SJCRH30 (cell line): Measurements from ENCODE around the gene HSPB8. TPM values are rescaled to one million over a fixed set of nuclear protein-coding genes. Genes with fewer than 3 reads are reported as not detected.

Experiments
- DNase-seq, 2 experiments: peaks; one replicate each; pipeline ENCODE4 v3.0.0-alpha.2; 2015 to 2020
- H3K27ac ChIP-seq: fragments of 250-450 bp; sonication (Bioruptor Pico); 2 replicates; pipeline ENCODE4 v1.5.1; 2020; ENCODE audit warnings: mild to moderate bottlenecking, moderate library complexity
- H3K27me3 ChIP-seq: fragments of 250-450 bp; sonication (Bioruptor Pico); 2 replicates; pipeline ENCODE4 v1.5.1; 2020; ENCODE audit warnings: mild to moderate bottlenecking, moderate library complexity
- H3K36me3 ChIP-seq: fragments of 250-450 bp; sonication (Bioruptor Pico); 2 replicates; pipeline ENCODE4 v1.5.1; 2020; ENCODE audit warnings: mild to moderate bottlenecking, moderate library complexity
- H3K4me1 ChIP-seq: fragments of 250-450 bp; sonication (Bioruptor Pico); 2 replicates; pipeline ENCODE4 v1.5.1; 2020; ENCODE audit warnings: mild to moderate bottlenecking, moderate library complexity
- H3K4me3 ChIP-seq: fragments of 250-450 bp; sonication (Bioruptor Pico); 2 replicates; pipeline ENCODE4 v1.5.1; 2020; ENCODE audit warnings: mild to moderate bottlenecking, moderate library complexity
- H3K9me3 ChIP-seq: fragments of 250-450 bp; sonication (Bioruptor Pico); replicated peaks from 2 replicates; pipeline ENCODE4 v1.5.1; 2020; ENCODE audit warnings: mild to moderate bottlenecking, moderate library complexity
- total RNA-seq: library from RNA; depleted of rRNA; stranded (reverse); fragments of >200 nt; shearing (Covaris generic); gene quantifications from 2 replicates; pipeline ENCODE4 v1.2.3, GENCODE V29; 2014

Gene HSPB8
- total RNA-seq, 1 experiment from 2014 or later = 3.3 TPM

DNA sequence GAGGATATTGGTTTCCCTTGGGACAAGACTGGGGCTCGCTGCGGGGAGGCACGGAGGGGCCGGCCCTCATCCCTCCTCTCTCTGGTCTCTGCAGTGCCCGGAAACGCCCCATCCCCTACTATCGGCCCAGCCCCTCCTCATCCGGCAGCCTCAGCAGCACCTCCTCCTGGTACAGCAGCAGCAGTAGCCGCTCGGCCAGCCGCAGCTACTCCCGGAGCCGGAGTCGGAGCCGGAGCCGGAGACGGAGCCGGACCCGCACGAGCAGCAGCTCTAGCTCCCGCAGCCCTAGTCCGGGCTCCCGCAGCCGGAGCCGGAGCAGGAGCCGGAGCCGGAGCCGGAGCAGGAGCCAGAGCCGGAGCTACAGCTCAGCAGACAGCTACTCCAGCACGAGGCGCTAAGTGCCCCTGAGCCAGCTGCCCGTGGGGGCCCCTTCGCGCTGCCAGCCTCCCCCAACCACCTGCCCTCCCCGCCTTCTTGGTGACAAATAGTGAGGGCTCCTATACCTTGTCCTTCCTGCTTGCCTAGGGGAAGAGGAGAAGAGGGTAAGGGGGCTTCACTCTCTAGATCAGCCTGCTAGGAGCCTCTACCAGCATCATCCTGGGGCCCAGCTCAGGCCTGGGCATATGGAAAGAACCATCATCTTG lies 22.2 kb upstream of the HSPB8 start:
- H3K9me3 ChIP-seq = no peaks in the 10 kb centered on the region
- no peaks in the 10 kb centered on the region for H3K27me3 ChIP-seq
- H3K4me3 ChIP-seq = no peak overlapping the region
- no peaks in the 10 kb centered on the region for H3K4me1 ChIP-seq
- no peaks in the 10 kb centered on the region for H3K36me3 ChIP-seq
- H3K27ac ChIP-seq = no peak overlapping the region
- DNase-seq = no peak

DNA sequence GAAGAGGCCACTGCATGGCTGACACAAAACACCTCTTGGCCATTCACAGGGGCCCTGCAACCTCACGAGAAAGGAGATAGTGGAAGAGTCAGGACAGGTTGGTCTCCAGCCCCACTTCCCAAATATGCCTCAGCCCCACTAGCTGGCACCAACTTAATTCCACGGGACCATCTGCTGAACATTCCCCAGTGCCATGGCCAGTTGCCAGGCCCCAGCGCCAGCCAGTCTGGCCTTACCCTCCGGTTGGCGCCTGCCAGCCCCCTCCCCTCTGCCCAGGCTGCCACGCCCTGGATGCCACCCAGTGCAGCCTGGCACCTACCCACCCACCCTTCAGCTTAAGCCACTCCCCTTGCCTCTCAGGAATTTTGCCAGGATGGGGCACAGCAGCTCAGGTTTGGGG lies 21.2 kb upstream of the HSPB8 start:
- no peak for DNase-seq

DNA sequence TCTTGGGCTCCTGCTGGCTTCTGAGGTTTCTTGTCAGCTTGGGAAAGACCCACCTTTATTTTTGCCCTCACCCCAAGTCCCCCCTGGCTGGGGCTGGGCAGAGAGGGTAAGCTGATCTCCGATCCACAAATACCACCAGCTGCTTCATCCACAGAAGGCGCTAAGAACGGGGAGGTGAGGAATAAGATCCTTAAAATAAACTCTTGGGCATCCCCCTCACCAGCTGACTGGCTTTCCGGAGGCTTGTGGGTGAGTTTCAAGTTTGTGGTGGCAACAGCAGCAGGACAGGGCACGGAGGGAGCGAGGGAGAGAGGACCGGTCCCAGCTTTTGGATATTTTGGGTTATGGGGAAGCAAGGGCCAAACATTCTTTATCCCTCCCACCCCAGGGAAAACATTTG lies 20.8 kb upstream of the HSPB8 start:
- Histone ChIP-seq H3K27ac (no peak overlapping the region), H3K27me3 (no peaks in the 10 kb centered on the region), H3K4me1 (no peaks in the 10 kb centered on the region), H3K4me3 (no peak overlapping the region), H3K36me3 (no peaks in the 10 kb centered on the region), H3K9me3 (no peaks in the 10 kb centered on the region)
- no peak for DNase-seq

More for the DNA sequence above, 21.2 kb upstream of the HSPB8 start:
- Histone ChIP-seq H3K4me3 (no peak overlapping the region), H3K27me3 (no peaks in the 10 kb centered on the region), H3K9me3 (no peaks in the 10 kb centered on the region), H3K36me3 (no peaks in the 10 kb centered on the region), H3K4me1 (no peaks in the 10 kb centered on the region), H3K27ac (no peak overlapping the region)

DNA sequence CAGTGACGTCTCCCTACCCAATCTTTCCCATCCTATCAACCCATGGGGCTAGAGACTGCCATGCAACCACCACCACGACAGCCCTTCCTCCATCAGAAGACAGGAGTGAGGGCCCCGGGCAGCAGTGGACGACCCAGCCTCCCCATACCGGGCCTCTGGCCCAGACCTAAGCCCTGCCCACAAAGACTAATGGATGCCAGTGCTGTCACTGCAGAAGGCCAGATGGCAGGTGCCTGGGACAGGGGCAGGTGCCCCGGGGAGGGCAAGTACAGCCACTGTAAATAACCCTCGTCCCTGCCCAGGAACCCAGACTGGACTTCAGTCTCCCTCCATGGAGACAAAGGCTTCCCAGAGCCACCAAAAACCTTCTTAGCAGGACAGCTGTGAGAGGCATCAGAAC lies 20.3 kb upstream of the HSPB8 start:
- Histone ChIP-seq H3K9me3 (no peaks in the 10 kb centered on the region), H3K36me3 (no peaks in the 10 kb centered on the region), H3K27ac (no peak overlapping the region), H3K4me3 (no peak overlapping the region), H3K27me3 (no peaks in the 10 kb centered on the region), H3K4me1 (no peaks in the 10 kb centered on the region)
- no peak for DNase-seq

DNA sequence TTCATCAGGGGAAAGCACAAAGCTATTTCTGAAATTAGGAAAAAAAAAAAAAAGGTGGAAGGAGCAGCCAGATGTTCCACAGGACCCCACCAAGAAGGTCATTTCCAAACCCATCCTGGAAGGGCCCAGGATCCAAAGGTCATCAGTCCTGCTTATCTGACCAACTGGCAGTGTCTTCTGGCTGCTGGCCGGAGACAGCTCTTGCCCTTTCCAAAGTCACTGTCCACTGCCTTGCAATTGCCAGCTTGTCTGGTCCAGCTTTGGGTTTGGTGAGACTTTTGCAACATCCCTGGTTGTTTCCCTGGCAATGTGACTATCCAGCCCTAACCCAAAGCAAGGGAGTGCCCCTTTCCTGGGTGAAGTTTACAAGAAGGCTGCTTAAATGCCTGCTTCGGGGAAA lies 18.9 kb upstream of the HSPB8 start:
- no peaks in the 10 kb centered on the region for H3K36me3 ChIP-seq
- H3K4me1 ChIP-seq = no peaks in the 10 kb centered on the region
- no peaks in the 10 kb centered on the region for H3K27me3 ChIP-seq
- no peak for DNase-seq
- H3K4me3 ChIP-seq = no peak overlapping the region
- H3K27ac ChIP-seq = no peak overlapping the region
- H3K9me3 ChIP-seq = no peaks in the 10 kb centered on the region

DNA sequence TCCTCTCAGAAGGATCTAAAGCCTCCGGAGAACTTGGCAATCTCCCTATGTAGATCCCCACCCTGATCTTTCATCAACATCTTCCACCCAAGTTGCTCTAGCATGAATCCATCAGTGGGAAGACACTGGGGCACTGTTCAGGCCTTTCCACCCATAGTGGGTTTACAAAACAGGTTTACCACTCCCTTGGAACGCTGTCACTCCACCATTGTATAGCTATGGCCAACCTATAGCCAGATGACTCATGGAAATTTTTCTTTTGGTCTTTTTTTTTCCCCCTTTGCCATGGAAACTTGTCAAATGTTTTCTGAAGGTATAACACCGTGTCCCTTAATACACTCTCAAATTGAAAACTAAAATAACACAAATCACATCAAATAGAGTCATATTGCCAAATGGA lies 10.8 kb upstream of the HSPB8 start:
- Histone ChIP-seq H3K27ac (no peak overlapping the region), H3K4me3 (no peak overlapping the region), H3K27me3 (0 out of 2 replicates have a peak, but pooled peaks cover under 1% of the 10 kb centered on the region), H3K9me3 (no peaks in the 10 kb centered on the region), H3K4me1 (no peaks in the 10 kb centered on the region), H3K36me3 (no peaks in the 10 kb centered on the region)
- DNase-seq = no peak

DNA sequence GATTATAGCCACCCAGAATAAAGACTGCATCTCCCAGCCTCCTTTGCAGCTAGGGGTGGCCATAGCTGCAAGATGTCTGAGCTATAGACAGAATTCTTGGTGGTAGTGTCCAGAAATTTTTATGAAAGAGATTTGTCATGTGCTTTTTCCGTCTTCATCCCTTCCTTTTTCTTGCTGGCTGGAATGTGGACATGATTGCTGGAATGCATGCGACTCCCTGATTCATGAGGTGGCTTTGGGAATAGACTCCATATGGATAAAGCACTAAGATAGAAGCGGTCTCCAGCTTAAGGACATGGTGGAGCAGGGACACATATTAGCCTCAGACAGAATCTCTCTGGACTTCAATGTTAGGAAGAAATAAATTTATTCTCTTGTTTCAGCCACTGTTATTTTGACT lies 10.0 kb upstream of the HSPB8 start:
- DNase-seq = no peak
- H3K27ac ChIP-seq = no peak overlapping the region
- no peaks in the 10 kb centered on the region for H3K4me1 ChIP-seq
- H3K27me3 ChIP-seq = 0 out of 2 replicates have a peak, but pooled peaks cover 3% of the 10 kb centered on the region
- no peaks in the 10 kb centered on the region for H3K9me3 ChIP-seq
- H3K36me3 ChIP-seq = no peaks in the 10 kb centered on the region
- no peak overlapping the region for H3K4me3 ChIP-seq

DNA sequence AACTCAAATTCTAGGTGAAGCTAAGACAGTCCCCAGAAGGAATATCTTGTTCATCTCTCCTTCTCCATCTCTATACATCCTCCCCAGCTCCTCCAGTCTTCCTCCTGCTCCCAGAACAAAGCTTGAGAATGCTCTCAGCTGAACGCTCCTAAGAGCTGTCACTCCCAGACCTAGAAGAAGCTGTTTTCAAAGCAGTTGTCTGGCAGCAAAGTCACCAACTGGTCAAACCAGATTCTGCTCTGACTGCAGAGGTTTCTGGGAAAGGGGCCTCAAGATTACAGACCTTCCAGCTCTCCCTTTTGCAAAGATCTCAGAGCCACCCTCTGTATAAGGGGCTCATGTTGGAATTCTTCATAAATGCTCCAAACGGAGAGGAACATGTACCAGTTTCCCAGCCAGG lies 9.6 kb upstream of the HSPB8 start:
- 0 out of 2 replicates have a peak, but pooled peaks cover 3% of the 10 kb centered on the region for H3K27me3 ChIP-seq
- H3K4me1 ChIP-seq = no peaks in the 10 kb centered on the region
- no peaks in the 10 kb centered on the region for H3K9me3 ChIP-seq
- DNase-seq = no peak
- H3K36me3 ChIP-seq = no peaks in the 10 kb centered on the region
- H3K4me3 ChIP-seq = no peak overlapping the region
- H3K27ac ChIP-seq = no peak overlapping the region

DNA sequence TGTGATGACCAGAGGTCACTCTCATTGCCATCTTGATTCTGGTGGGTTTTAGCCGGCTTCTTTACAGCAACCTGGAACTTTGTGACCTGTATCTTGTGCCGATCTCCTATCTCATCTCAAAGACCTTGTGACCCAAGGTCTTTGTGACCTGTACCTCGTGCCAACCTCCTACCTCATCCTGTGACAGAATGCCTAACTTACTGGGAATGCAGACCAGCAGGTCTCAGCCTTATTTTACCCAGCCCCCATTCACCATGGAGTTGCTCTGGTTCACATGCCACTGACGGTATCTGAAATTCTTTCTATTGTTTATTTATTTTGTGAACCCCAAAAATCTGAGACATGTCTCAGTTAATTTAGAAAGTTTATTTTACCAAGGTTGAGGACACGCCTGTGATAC lies 7.4 kb upstream of the HSPB8 start:
- Histone ChIP-seq H3K4me3 (no peak overlapping the region), H3K27ac (no peak overlapping the region), H3K36me3 (no peaks in the 10 kb centered on the region), H3K9me3 (no peaks in the 10 kb centered on the region), H3K4me1 (no peaks in the 10 kb centered on the region; the same call in 1 of the 2 replicates), H3K27me3 (0 out of 2 replicates have a peak, but pooled peaks cover 3% of the 10 kb centered on the region)
- DNase-seq = no peak

DNA sequence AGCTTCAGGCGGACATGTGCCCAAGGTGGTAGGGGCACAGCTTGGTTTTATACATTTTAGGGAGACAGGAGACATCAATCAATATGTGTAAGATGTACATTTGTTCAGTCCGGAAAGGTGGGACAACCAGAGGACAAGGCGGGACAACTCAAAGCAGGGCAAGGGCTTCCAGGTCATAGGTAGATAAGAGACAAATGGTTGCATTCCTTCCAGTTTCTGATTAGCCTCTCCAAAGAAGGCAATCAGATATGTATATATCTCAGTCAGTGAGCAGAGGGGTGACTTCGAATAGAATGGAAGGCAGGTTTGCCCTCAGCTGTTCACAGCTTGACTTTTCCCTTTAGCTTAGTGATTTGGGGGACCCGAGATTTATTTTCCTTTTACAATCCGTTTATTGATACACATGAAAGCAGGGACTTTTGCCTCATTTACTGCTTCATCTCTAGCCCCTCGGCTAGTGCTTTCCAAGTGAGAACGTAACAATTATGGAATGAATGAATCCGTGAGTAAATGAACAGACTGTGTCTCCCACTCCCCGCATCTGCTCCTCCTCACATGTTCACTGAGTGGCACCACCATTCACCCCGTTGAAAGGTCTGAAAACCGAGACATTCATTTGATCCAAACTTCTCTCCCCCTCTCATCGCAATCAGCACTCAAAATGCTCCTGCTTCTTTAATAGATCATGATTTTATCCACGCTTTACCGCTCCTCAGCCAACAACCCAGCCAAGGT lies 6.9 kb upstream of the HSPB8 start:
- H3K27ac ChIP-seq = no peak overlapping the region
- H3K4me3 ChIP-seq = no peak overlapping the region
- H3K4me1 ChIP-seq = no peaks in the 10 kb centered on the region; the same call in 1 of the 2 replicates
- no peaks in the 10 kb centered on the region for H3K9me3 ChIP-seq
- no peaks in the 10 kb centered on the region for H3K36me3 ChIP-seq
- DNase-seq = no peak
- 0 out of 2 replicates have a peak, but pooled peaks cover 3% of the 10 kb centered on the region for H3K27me3 ChIP-seq

DNA sequence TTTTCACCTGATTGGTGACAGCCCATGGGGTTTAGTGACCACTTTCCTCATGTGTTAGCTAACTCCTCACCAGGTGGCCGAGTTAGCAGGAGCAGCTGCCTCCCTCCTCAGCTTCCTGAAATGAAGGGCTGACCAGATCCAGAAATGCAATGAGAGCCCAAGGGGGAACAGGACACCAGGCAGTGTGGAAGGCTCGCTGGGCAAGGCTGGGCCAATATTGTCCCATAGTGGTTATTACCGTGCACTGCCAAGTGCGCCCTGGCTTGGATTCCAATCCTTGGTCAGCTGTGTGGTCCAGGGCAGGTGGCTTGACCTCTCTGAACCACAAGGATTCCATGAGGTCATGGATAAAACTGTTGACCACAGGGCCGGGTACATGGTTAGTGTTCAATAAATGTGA lies 3.6 kb upstream of the HSPB8 start:
- no peak overlapping the region for H3K27ac ChIP-seq

DNA sequence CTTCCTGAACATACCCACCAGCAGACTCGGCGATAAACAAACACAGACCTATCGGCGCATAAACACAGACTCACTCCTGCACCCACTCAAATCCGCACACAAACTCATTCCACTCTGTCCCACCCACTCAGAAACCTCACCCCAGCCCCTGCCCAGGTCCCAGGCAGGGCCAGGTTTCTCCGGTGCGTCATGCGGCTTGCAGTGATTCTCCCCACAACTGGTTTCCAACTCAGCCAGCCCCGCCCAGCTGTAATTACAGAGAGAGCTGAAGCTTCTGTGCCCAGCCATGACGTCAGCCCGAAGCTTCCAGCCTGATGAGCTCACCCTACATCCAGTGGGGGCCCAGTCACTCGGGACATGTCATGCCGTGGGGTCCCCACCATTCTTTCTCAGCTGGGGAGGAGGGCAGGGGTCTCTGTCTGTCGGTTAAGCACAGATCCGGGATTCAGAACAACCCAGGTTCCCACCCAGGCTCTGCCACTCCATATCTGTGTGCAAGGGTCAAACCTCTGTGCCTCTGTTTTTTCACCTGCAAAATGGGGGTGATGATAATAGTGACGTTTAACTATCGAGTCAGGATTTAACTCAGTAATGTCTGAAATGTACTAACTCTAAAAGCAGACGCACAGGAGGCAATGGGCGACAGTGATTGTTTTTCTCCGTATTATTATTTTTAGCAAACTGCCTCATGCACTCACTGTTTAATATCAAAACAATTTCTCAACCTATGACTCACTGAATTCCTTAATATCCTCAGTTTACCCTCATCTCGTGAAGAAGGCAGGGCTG lies 2.3 kb upstream of the HSPB8 start:
- Histone ChIP-seq H3K9me3 (no peaks in the 10 kb centered on the region), H3K4me1 (no peaks in the 10 kb centered on the region; the same call in 1 of the 2 replicates), H3K36me3 (no peaks in the 10 kb centered on the region), H3K4me3 (peak overlapping the region; percentile 26), H3K27ac (no peak overlapping the region), H3K27me3 (0 out of 2 replicates have a peak, but pooled peaks cover 3% of the 10 kb centered on the region)
- peak; percentile 76 for DNase-seq

More for the DNA sequence above, 3.6 kb upstream of the HSPB8 start:
- Histone ChIP-seq H3K27me3 (0 out of 2 replicates have a peak, but pooled peaks cover 3% of the 10 kb centered on the region), H3K4me3 (no peak overlapping the region), H3K4me1 (no peaks in the 10 kb centered on the region; the same call in 1 of the 2 replicates), H3K9me3 (no peaks in the 10 kb centered on the region), H3K36me3 (no peaks in the 10 kb centered on the region)
- no peak for DNase-seq

DNA sequence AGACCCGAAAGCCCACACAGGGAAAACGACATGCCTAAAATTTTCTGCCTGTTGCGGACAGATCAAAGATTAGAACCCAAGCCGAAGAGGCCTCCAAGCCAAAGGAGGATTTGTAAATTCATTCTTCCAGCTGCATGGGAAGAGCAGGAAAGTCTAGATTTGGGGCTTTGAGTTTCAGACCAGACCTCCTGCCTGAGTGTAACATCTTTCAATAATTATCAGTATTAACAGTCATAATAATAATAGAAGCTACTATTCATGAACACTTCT lies 1.7 kb upstream of the HSPB8 start:
- DNase-seq = no peak
- Histone ChIP-seq H3K9me3 (no peaks in the 10 kb centered on the region), H3K4me1 (no peaks in the 10 kb centered on the region; the same call in 1 of the 2 replicates), H3K27ac (no peak overlapping the region), H3K4me3 (no peak overlapping the region), H3K36me3 (no peaks in the 10 kb centered on the region), H3K27me3 (0 out of 2 replicates have a peak, but pooled peaks cover 3% of the 10 kb centered on the region)

DNA sequence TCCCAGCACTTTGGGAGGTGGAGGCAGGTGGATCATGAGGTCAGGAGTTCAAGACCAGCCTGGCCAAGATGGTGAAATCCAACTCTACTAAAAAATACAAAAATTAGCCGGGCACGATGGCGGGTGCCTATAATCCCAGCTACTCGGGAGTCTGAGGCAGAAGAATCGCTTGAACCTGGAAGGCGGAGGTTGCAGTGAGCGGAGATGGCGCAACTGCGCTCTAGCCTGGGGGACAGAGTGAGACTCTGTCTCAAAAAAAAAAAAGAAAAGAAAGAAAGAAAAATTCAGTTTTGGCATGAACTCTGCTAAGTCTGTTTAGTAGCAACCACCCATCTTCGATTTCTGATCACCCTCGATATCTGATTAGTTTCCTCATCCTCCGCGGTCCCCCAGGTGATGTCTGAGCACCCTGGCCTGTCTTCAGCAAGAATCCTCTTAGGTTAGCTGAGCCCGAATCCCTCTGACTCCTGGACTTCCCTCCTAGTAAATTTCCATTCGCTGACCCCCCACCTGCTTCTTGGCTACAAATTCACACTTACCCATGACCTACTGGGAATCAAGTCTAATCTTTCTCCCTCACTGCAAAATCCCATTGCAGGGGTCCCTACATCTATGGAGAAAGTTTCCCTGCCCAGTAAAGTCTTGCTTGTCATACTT lies 879 bp upstream of the HSPB8 start:
- H3K27me3 ChIP-seq = 0 out of 2 replicates have a peak, but pooled peaks cover 3% of the 10 kb centered on the region
- no peaks in the 10 kb centered on the region for H3K9me3 ChIP-seq
- DNase-seq = no peak
- no peak overlapping the region for H3K27ac ChIP-seq
- no peaks in the 10 kb centered on the region for H3K36me3 ChIP-seq
- H3K4me3 ChIP-seq = no peak overlapping the region
- no peaks in the 10 kb centered on the region; the same call in 1 of the 2 replicates for H3K4me1 ChIP-seq
